Measurements from ENCODE around the gene CATSPERZ. TPM values are rescaled to one million over a fixed set of nuclear protein-coding genes. Genes with fewer than 3 reads are reported as not detected.

The CATSPERZ gene
- total and polyA plus RNA-seq, 2 of the 8 experiments (the other 6 are each of a cell fraction or from before 2014, with no cell fraction given): 0.77 TPM; not detected in 1

GRCh38 chr11:64317325-64317960 is 17.3 kb downstream of the CATSPERZ start, which contains the start of gene TRMT112 (continued):
- TF ChIP-seq ATF3 (IDR thresholded peaks at IDR 0.05; ENCODE audit: insufficient read depth, low read depth, low read length): no peak
- peak; percentile 81 for TF ChIP-seq ASH2L (IDR thresholded peaks at IDR 0.05; ENCODE audit: low read length)
- TF ChIP-seq EZH2 (IDR thresholded peaks at IDR 0.05; ENCODE audit: low read depth, low read length, severe bottlenecking): no peak
- peak; percentile 14; the same call in 1 of the 2 replicates for TF ChIP-seq E2F6 (IDR thresholded peaks at IDR 0.05)
- no peak for TF ChIP-seq KDM1A (IDR thresholded peaks at IDR 0.05; ENCODE audit: borderline replicate concordance, low read length)
- no peak for TF ChIP-seq ATF2 (IDR thresholded peaks at IDR 0.05; ENCODE audit: low read length)
- no peak for TF ChIP-seq JUN (IDR thresholded peaks at IDR 0.05; ENCODE audit: low read depth, low read length)
- TF ChIP-seq NRF1 (IDR thresholded peaks at IDR 0.05; ENCODE audit: low read depth, low read length): no peak
- TF ChIP-seq EP300 (IDR thresholded peaks at IDR 0.05; ENCODE audit: borderline replicate concordance in 1 of 2, low read depth in 2 of 2, low read length in 2 of 2): no peak
- TF ChIP-seq RFX5 (IDR thresholded peaks at IDR 0.05; ENCODE audit: borderline replicate concordance, low read depth, low read length): no peak
- no peak for TF ChIP-seq SIX5 (IDR thresholded peaks at IDR 0.05; ENCODE audit: low read depth, low read length)
- peak; percentile 79 for TF ChIP-seq BACH1 (IDR thresholded peaks at IDR 0.05; ENCODE audit: low read length)
- TF ChIP-seq SUZ12 (IDR thresholded peaks at IDR 0.05; ENCODE audit: low read length): no peak
- TF ChIP-seq TAF7 (optimal IDR thresholded peaks at IDR 0.05; ENCODE audit: borderline replicate concordance, low read depth, low read length): peak; percentile 1
- peak in 1 of 2 experiments; percentile 76; a peak in 2 of 3 replicates for TF ChIP-seq POLR2A (IDR thresholded peaks at IDR 0.05; ENCODE audit: control extremely low read depth in 1 of 2, low read depth in 2 of 2, low read length in 2 of 2)
- no peak for TF ChIP-seq TCF12 (IDR thresholded peaks at IDR 0.05; ENCODE audit: low read depth, low read length)
- no peak for TF ChIP-seq CHD1 (IDR thresholded peaks at IDR 0.05; ENCODE audit: low read depth, low read length)
- TF ChIP-seq CTBP2 (IDR thresholded peaks at IDR 0.05; ENCODE audit: borderline replicate concordance, insufficient read depth, insufficient read length, low read length): no peak
- TF ChIP-seq POU5F1 (IDR thresholded peaks at IDR 0.05; ENCODE audit: low read depth, low read length): no peak
- peak; percentile 78 for TF ChIP-seq CREB1 (IDR thresholded peaks at IDR 0.05)
- no peak for TF ChIP-seq BCL11A (IDR thresholded peaks at IDR 0.05; ENCODE audit: low read depth in 2 of 2, low read length in 2 of 2)
- no peak for TF ChIP-seq SIRT6 (IDR thresholded peaks at IDR 0.05; ENCODE audit: low read length)
- TF ChIP-seq RBBP5 (IDR thresholded peaks at IDR 0.05; ENCODE audit: borderline replicate concordance, low read depth, low read length): no peak
